ENCODE measurements around the gene FAM170B. TPM values are rescaled to one million over a fixed set of nuclear protein-coding genes. Genes with fewer than 3 reads are reported as not detected.

Gene FAM170B
- total RNA-seq, 4 donors from 2014 or later = not detected

- no peaks in the 10 kb centered on the region for H3K27me3 ChIP-seq
- in situ Hi-C loops (cut with MboI; ENCODE audit: low sequenced_read_pairs in 4 of 4) = loop anchor here in 2 of 4 donors (10.0 to 25.0 kb wide), 2 partner anchors 175 to 488 kb away; no protein-coding TSS in a partner anchor
- H3K4me1 ChIP-seq = no peaks in the 10 kb centered on the region
- H3K36me3 ChIP-seq = no peaks in the 10 kb centered on the region
- DNase-seq (no peak), ATAC-seq (no peak)
- intact Hi-C loops (cut with DNase I; ENCODE audit: low total_unique reads) = no loop called here
- TF ChIP-seq POLR2A (IDR thresholded peaks at IDR 0.05) (no peak), CTCF (IDR thresholded peaks at IDR 0.05 in 4 of 5, conservative IDR thresholded peaks at IDR 0.05 in 1 of 5) (no peak)
- H3K27ac ChIP-seq = no peak overlapping the region
- no peak overlapping the region for H3K4me3 ChIP-seq
- H3K9me3 ChIP-seq = no peaks in the 10 kb centered on the region
These were observed 16.1 kb upstream of the FAM170B start for GRCh38 chr10:49149881-49150280.

GRCh38 chr10:49144058-49144720, 10.4 kb upstream of the FAM170B start:
- H3K9me3 ChIP-seq = no peaks in the 10 kb centered on the region

GRCh38 chr10:49143249-49143648, 9.4 kb upstream of the FAM170B start:
- ATAC-seq = no peak
- H3K4me3 ChIP-seq = no peak overlapping the region
- TF ChIP-seq CTCF (IDR thresholded peaks at IDR 0.05 in 4 of 5, conservative IDR thresholded peaks at IDR 0.05 in 1 of 5) (no peak), POLR2A (IDR thresholded peaks at IDR 0.05) (no peak)
- in situ Hi-C loops (cut with MboI; ENCODE audit: low sequenced_read_pairs in 4 of 4) (no loop called here), intact Hi-C loops (cut with DNase I; ENCODE audit: low total_unique reads) (no loop called here)
- no peaks in the 10 kb centered on the region for H3K27me3 ChIP-seq
- no peaks in the 10 kb centered on the region for H3K9me3 ChIP-seq
- H3K4me1 ChIP-seq = no peaks in the 10 kb centered on the region
- no peak for DNase-seq
- H3K36me3 ChIP-seq = no peaks in the 10 kb centered on the region
- no peak overlapping the region for H3K27ac ChIP-seq

More at GRCh38 chr10:49144058-49144720, 10.4 kb upstream of the FAM170B start:
- no peak overlapping the region for H3K27ac ChIP-seq
- H3K4me3 ChIP-seq = no peak overlapping the region
- in situ Hi-C loops (cut with MboI; ENCODE audit: low sequenced_read_pairs in 4 of 4) (no loop called here), intact Hi-C loops (cut with DNase I; ENCODE audit: low total_unique reads) (no loop called here)
- H3K27me3 ChIP-seq = no peaks in the 10 kb centered on the region
- no peak for DNase-seq
- TF ChIP-seq POLR2A (IDR thresholded peaks at IDR 0.05) (no peak), CTCF (IDR thresholded peaks at IDR 0.05 in 4 of 5, conservative IDR thresholded peaks at IDR 0.05 in 1 of 5) (no peak)
- H3K4me1 ChIP-seq = no peaks in the 10 kb centered on the region
- no peaks in the 10 kb centered on the region for H3K36me3 ChIP-seq
- ATAC-seq = no peak

- DNase-seq (no peak), ATAC-seq (no peak)
- Histone ChIP-seq H3K36me3 (no peaks in the 10 kb centered on the region), H3K27ac (no peak overlapping the region), H3K4me1 (no peaks in the 10 kb centered on the region), H3K27me3 (no peaks in the 10 kb centered on the region), H3K9me3 (no peaks in the 10 kb centered on the region), H3K4me3 (no peak overlapping the region)
- intact Hi-C loops (cut with DNase I; ENCODE audit: low total_unique reads) = no loop called here
- in situ Hi-C loops (cut with MboI; ENCODE audit: low sequenced_read_pairs in 4 of 4) = no loop called here
- no peak for TF ChIP-seq CTCF (IDR thresholded peaks at IDR 0.05 in 4 of 5, conservative IDR thresholded peaks at IDR 0.05 in 1 of 5)
- TF ChIP-seq POLR2A (IDR thresholded peaks at IDR 0.05) = no peak
These were observed 7.9 kb upstream of the FAM170B start for GRCh38 chr10:49141541-49142332.

All from gastrocnemius medialis (tissue), 4 donors.